HG03432 (cell line): ENCODE data around the gene VRK1.
"Not testable (repeated sequence)": the region's sequence is repeated elsewhere in the genome, so short reads cannot be mapped to it uniquely, and the experiment has no call there.

ENCODE experiments used
- ATAC-seq: cut with Tn5 transposase; IDR thresholded peaks from one replicate; pipeline ENCODE4 v1.9.1; 2021; ENCODE audit warnings: mild to moderate bottlenecking, moderate library complexity; ENCODE audit not compliant: unreplicated experiment

VRK1 gene

GRCh38 chr14:96867634-96868033, 70.5 kb downstream of the VRK1 start:
- no peak for ATAC-seq

- no peak for ATAC-seq
Measured at GRCh38 chr14:96874127-96874526, 76.9 kb downstream of the VRK1 start.

DNA sequence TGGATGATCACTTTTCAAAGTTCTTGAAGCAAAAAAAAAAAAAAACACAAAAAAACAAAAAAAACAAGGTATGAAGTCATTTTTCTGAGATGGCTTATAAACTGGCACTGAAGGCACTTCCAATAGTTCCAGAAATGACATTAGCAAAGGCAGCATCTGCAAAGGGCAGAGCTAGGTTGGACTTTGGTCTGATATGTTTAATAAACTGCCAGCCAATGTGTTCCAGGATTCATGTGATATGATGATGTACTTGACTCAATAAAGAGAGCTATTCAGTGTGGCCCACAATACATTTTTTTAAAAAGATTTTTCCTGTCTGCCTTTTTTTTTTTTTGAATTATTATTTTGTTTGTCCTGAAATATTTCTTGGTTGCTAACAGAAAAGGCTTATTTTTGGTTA, 79.6 kb downstream of the VRK1 start:
- ATAC-seq = no peak

- ATAC-seq = peak; percentile 87
Measured at GRCh38 chr14:96881713-96882112, 84.5 kb downstream of the VRK1 start.

DNA sequence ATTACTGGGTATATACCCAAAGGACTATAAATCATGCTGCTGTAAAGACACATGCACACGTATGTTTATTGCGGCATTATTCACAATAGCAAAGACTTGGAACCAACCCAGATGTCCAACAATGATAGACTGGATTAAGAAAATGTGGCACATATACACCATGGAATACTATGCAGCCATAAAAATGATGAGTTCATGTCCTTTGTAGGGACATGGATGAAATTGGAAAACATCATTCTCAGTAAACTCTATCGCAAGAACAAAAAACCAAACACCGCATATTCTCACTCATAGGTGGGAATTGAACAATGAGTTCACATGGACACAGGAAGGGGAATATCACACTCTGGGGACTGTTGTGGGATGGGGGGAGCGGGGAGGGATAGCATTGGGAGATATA, 86.8 kb downstream of the VRK1 start:
- ATAC-seq = not testable (repeated sequence)

DNA sequence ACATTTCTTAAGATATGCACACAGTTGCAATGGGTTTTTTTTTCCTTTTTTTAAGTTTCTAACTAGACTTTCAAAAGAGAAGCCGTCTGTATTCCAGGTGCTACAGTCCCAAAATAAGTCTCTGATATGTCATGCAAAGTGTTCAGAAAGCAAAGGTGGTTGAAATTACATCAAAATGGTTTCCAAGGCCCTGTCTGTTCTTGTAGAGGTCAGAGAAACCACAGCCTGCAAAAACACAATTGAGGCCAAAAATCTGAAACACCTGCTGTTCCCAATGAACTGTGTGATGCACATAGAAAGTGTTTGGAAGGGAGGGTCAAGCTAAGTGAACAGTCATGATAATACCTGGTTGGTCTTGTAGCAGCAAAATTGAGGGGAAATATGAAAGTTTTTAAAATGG, 91.0 kb downstream of the VRK1 start:
- ATAC-seq = peak; percentile 85

- ATAC-seq = no peak
Measured at GRCh38 chr14:96888593-96888992, 91.4 kb downstream of the VRK1 start.

- ATAC-seq = no peak
Measured at GRCh38 chr14:96889091-96889490, 91.9 kb downstream of the VRK1 start.

GRCh38 chr14:96893966-96894622, 96.9 kb downstream of the VRK1 start:
- ATAC-seq = no peak

- no peak for ATAC-seq
Measured at GRCh38 chr14:96894966-96895365, 97.8 kb downstream of the VRK1 start.

DNA sequence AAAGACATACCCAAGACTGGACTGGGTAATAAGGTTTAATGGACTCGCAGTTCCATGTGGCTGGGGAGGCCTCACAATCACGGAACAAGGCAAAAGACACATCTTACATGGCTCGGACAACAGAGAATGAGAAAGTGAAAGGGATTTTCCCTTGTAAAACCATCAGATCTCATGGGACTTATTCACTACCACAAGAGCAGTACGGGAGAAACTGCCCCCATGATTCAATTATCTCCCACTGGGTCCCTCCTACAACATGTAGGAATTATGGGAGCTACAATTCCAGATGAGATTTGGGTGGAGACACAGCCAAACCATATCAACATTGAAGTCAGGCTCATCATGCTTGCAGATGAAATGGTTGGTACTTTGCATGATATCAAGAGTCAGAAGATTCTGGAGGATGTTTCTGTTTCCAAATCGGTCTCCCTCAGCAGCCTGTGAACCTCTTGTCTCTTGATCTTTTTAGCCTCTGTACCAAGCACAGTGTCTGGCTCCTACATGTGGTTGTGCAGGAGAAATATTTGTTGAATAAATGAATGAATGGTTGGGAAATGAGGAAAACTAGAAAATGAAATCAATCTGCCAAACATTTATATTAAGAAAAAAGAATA, 98.6 kb downstream of the VRK1 start:
- peak; percentile 90 for ATAC-seq

DNA sequence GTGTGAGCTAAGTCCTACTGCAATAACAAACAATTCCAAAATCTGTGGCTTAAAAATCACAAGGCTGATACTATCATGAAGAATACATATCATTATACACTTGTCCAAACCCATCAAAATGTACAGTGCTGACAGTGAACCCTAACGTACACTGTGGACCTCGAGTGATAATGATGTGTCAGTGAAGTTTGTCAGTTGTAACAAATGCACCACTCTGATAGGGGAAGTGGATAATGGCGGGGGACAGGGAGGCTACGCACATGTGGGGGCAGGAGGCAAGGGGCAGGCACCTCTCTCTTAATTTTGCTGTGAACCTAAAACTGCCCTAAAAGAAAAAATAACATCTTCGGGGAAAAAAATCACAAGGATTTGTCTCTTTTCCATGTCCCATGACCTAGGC, 100.0 kb downstream of the VRK1 start:
- ATAC-seq = no peak

- ATAC-seq = peak; percentile 88
Measured at GRCh38 chr14:96901227-96901626, 104.0 kb downstream of the VRK1 start.

DNA sequence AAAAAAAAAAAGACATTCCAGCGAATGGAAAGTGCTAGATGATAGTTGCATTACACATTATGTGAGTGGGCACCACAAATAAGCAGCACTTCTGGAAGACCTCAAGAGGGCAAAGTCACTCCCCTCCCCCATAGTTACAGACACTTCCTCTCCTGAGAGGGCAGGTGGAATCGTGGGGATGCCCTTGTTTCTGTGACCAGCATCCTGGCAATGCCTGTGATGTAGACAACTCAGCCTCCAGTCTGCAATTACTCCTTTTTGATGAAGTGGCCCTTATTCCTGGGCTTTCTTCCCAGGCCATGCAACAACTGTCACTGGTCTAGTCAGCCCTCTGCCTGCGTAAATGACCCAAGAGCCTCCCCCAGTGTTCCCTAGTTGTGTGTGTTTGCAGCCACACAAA, 104.8 kb downstream of the VRK1 start:
- no peak for ATAC-seq

GRCh38 chr14:96903444-96904023, 106.4 kb downstream of the VRK1 start:
- ATAC-seq = no peak

DNA sequence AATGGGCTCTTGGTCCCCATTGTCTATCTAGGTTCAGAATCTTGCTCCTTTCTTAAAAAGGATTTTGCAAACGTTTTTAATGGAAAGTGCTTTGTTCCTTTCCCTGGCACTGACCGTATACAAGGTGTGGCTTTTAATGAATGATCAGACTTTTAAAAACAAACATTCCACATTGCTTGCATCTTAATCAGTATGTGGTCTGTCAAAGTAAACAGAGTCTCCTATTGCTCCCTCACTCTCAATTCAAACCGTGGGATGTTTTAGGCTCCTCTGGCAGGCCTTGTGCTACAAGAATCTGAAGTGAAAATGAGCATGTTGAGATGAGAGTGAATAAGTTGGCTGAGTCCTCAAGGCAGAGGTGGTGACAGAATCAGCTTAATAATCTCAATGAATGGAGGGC, 107.0 kb downstream of the VRK1 start:
- ATAC-seq = no peak

- no peak for ATAC-seq
Measured at GRCh38 chr14:96905065-96905464, 107.9 kb downstream of the VRK1 start.

DNA sequence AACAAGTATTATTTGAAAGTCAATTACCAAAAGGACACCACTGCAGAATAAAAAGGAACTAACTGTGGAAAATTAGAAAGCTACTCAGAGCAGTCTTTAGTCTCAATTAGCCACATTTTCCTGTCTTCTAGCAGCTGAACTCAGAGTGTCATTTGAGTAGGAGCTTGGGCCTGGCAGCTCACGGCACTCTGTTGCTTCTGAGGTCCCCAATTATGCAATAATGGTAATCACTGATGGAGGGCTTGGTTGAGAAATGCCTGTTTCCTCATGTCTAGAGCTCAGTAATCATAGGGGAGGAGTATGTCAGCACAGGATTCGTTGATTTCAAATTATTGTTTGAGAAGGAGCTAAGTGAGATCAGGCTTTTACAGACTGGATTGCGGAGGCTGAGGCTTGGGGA, 108.6 kb downstream of the VRK1 start:
- ATAC-seq = no peak

DNA sequence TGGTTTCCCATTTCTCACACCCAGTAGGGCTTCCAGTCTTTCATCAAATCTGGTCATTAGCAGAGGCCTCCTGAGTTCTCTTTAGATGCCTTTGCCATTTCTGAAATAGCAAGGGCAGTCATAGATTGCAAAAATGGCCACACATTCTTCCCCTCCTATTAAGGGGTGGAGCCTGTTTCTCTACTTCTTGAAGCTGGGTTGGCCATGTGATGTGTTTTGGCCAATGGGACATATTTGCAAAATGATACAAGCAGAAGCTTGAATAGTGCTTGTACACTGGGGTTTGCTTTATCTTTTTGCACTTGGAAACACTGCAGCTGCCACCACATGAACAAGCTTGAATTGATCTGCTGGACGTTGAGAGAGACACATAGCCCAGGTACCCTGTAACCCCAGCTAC, 109.3 kb downstream of the VRK1 start:
- no peak for ATAC-seq

GRCh38 chr14:96909841-96910364, 112.7 kb downstream of the VRK1 start:
- ATAC-seq = no peak

DNA sequence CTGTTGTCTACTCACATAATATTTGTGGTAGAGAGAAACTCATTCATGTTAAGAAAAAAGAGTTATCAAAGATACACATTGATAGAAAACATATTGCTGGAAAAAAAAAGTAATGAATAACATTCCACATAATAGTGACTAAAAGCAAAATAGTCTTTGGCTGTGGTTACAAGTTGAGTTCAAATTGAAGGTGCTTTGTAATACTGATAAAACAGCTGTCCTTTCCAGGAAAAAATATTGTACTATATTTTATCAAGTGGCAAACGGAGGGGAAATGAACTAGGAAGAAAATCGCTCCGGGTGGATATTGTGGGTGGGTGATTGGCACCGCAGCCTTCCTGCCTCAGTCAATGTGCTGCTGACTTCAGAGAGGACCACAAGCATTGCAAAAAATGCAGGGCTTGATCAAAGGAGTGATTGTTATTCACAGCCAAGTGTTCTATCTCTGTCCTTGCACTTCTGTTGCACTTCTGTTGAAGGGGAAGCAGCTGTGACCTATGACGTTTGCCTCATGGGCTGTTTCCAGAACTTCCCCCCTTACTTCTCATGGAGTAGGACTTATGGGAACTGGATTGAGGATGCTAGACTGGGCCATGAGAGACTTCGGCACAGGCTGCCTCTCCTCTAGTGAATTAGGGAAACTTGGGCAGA, 114.4 kb downstream of the VRK1 start:
- ATAC-seq = no peak
